22Rv1 (cell line): ENCODE data around the gene COL1A1.

Experiments
- ZFX ChIP-seq: fragments of 450-650 bp; IDR thresholded peaks from 2 replicates; pipeline ENCODE4 v1.6.1; 2017; ENCODE audit warnings: antibody characterized with exemption, borderline replicate concordance
- TF ChIP-seq, protein P1 (sequence below): fragments of 450-650 bp; IDR thresholded peaks from 2 replicates; pipeline ENCODE4 v1.5.1; 2017; ENCODE audit warnings: mild to moderate bottlenecking

DNA sequence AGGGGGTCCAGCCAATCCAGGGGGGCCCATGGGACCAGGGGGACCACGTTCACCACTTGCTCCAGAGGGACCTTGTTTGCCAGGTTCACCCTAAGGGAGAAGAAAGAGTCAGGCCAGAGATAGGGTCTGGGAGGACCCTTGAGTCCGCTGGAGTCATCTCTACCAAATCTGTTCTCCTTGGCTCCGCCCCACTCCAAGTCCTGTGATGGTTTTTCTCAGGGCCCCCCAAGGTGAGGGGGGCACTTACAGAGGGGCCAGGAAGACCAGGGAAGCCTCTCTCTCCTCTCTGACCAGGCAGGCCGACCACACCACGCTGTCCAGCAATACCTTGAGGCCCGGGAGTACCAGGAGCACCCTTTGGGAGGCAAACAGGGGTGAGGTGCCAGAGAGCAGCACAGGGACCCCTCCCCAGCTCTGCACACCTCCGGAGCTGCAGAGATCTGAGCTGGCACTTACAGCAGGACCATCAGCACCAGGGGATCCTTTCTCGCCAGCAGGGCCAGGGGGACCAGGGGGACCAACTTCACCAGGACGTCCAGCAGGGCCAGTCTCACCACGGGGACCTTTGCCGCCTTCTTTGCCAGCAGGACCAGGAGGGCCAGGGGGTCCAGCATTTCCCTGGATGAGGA lies 12.4 kb downstream of the COL1A1 start:
- TF ChIP-seq, protein P1, sequence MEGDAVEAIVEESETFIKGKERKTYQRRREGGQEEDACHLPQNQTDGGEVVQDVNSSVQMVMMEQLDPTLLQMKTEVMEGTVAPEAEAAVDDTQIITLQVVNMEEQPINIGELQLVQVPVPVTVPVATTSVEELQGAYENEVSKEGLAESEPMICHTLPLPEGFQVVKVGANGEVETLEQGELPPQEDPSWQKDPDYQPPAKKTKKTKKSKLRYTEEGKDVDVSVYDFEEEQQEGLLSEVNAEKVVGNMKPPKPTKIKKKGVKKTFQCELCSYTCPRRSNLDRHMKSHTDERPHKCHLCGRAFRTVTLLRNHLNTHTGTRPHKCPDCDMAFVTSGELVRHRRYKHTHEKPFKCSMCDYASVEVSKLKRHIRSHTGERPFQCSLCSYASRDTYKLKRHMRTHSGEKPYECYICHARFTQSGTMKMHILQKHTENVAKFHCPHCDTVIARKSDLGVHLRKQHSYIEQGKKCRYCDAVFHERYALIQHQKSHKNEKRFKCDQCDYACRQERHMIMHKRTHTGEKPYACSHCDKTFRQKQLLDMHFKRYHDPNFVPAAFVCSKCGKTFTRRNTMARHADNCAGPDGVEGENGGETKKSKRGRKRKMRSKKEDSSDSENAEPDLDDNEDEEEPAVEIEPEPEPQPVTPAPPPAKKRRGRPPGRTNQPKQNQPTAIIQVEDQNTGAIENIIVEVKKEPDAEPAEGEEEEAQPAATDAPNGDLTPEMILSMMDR: no peak
- TF ChIP-seq ZFX: no peak
